GM23338 (cell line): ENCODE data around the gene LRMDA. TPM values are rescaled to one million over a fixed set of nuclear protein-coding genes. Genes with fewer than 3 reads are reported as not detected.

Source experiments
- ATAC-seq: fragments of 200-7000 bp; cut with Tn5 transposase; 3 replicates; pipeline ENCODE4 v1.9.1; 2020
- DNase-seq: peaks from one replicate; pipeline ENCODE4 v3.0.0-alpha.2; 2015; ENCODE audit warnings: low spot score
- H2AFZ ChIP-seq: fragments of 200-600 bp; sonication (generic); 2 replicates; pipeline ENCODE4 v1.8.0; 2016; ENCODE audit warnings: antibody characterized with exemption, mild to moderate bottlenecking, moderate library complexity
- H3F3A ChIP-seq: fragments of 200-600 bp; sonication (generic); replicated peaks from 2 replicates; pipeline ENCODE4 v1.8.0; 2017; ENCODE audit warnings: antibody characterized with exemption, mixed run types, low read depth
- H3K27ac ChIP-seq: fragments of 200-600 bp; sonication (generic); 2 replicates; pipeline ENCODE4 v1.6.1; 2016; ENCODE audit warnings: low read depth
- H3K27me3 ChIP-seq: fragments of 200-600 bp; sonication (generic); 2 replicates; pipeline ENCODE4 v1.8.0; 2016; ENCODE audit warnings: mild to moderate bottlenecking, mixed run types, moderate library complexity; ENCODE audit not compliant: insufficient read depth
- H3K36me3 ChIP-seq: fragments of 200-600 bp; sonication (generic); 2 replicates; pipeline ENCODE4 v1.8.0; 2016; ENCODE audit warnings: mild to moderate bottlenecking; ENCODE audit not compliant: insufficient read depth
- H3K4me1 ChIP-seq: fragments of 200-600 bp; sonication (generic); 2 replicates; pipeline ENCODE4 v1.8.0; 2016; ENCODE audit warnings: mild to moderate bottlenecking, moderate library complexity; ENCODE audit not compliant: insufficient read depth
- H3K4me2 ChIP-seq: fragments of 200-600 bp; sonication (generic); 2 replicates; pipeline ENCODE4 v1.7.1; 2017; ENCODE audit warnings: mixed run types
- H3K4me3 ChIP-seq: fragments of 200-600 bp; sonication (generic); 2 replicates; pipeline ENCODE4 v1.6.1; 2016; ENCODE audit warnings: mixed run types
- H3K79me2 ChIP-seq: fragments of 200-600 bp; sonication (generic); replicated peaks from 2 replicates; pipeline ENCODE4 v1.8.0; 2017; ENCODE audit warnings: mild to moderate bottlenecking; ENCODE audit not compliant: insufficient read depth
- H3K9me2 ChIP-seq: fragments of 200-600 bp; sonication (generic); 2 replicates; pipeline ENCODE4 v1.8.0; 2017; ENCODE audit not compliant: insufficient read depth
- H4K20me1 ChIP-seq: fragments of 200-600 bp; sonication (generic); replicated peaks from 2 replicates; pipeline ENCODE4 v1.8.0; 2017; ENCODE audit warnings: mild to moderate bottlenecking; ENCODE audit not compliant: insufficient read depth
- H3K27ac Mint-ChIP-seq: 2 replicates; pipeline ENCODE4 v1.8.0; 2020; ENCODE audit warnings: inconsistent platforms, mild to moderate bottlenecking, moderate library complexity, mixed read lengths
- H3K27me3 Mint-ChIP-seq: 3 replicates; pipeline ENCODE4 v1.8.0; 2022; ENCODE audit warnings: low read depth, mild to moderate bottlenecking, moderate library complexity, mixed read lengths, inconsistent platforms; ENCODE audit not compliant: insufficient read depth, poor library complexity
- H3K36me3 Mint-ChIP-seq: 3 replicates; pipeline ENCODE4 v1.8.0; 2021; ENCODE audit warnings: low read depth, mild to moderate bottlenecking, inconsistent platforms, moderate library complexity, mixed read lengths
- H3K4me1 Mint-ChIP-seq: 3 replicates; pipeline ENCODE4 v1.8.0; 2020; ENCODE audit warnings: mild to moderate bottlenecking, inconsistent platforms, mixed read lengths
- H3K4me3 Mint-ChIP-seq: 3 replicates; pipeline ENCODE4 v1.8.0; 2021; ENCODE audit warnings: moderate library complexity, mild to moderate bottlenecking, inconsistent platforms, mixed read lengths
- H3K9me3 Mint-ChIP-seq: 3 replicates; pipeline ENCODE4 v1.8.0; 2020; ENCODE audit warnings: moderate library complexity, mild to moderate bottlenecking, inconsistent platforms, mixed read lengths
- CREB1 ChIP-seq: fragments of 250-450 bp; sonication (Bioruptor Pico); IDR thresholded peaks from 2 replicates; pipeline ENCODE4 v1.5.0; 2020; ENCODE audit warnings: low read depth, mild to moderate bottlenecking, moderate library complexity
- EZH2 ChIP-seq: fragments of 200-600 bp; sonication (generic); IDR thresholded peaks from one replicate; pipeline ENCODE4 v1.8.0; 2017; ENCODE audit warnings: antibody characterized with exemption, mild to moderate bottlenecking, low read depth; ENCODE audit not compliant: unreplicated experiment
- EZH2phosphoT487 ChIP-seq: fragments of 200-600 bp; sonication (generic); IDR thresholded peaks from one replicate; pipeline ENCODE4 v1.8.1; 2018; ENCODE audit warnings: antibody characterized with exemption; ENCODE audit not compliant: unreplicated experiment
- NANOG ChIP-seq: IDR thresholded peaks from 2 replicates; pipeline ENCODE4 v1.6.1; 2016; ENCODE audit warnings: antibody characterized with exemption, borderline replicate concordance
- POLR2AphosphoS5 ChIP-seq: IDR thresholded peaks from 2 replicates; pipeline ENCODE4 v1.6.1; 2016; ENCODE audit warnings: antibody characterized with exemption, low read depth
- STAT1 ChIP-seq: IDR thresholded peaks from one replicate; pipeline ENCODE4 v1.6.1; 2016; ENCODE audit warnings: antibody characterized with exemption; ENCODE audit not compliant: unreplicated experiment
- ZNF114 ChIP-seq: fragments of 250-450 bp; sonication (Bioruptor Pico); IDR thresholded peaks from 2 replicates; pipeline ENCODE4 v1.5.0; 2020; ENCODE audit warnings: mild to moderate bottlenecking, moderate library complexity
- ZNF331 ChIP-seq: fragments of 250-450 bp; sonication (Bioruptor Pico); IDR thresholded peaks from 2 replicates; pipeline ENCODE4 v1.5.0; 2020; ENCODE audit warnings: low read depth, mild to moderate bottlenecking, moderate library complexity
- polyA plus RNA-seq: library from polyadenylated mRNA; unstranded; fragments of >200 nt; fragmentation: Nextera tagmentation; extraction: Ambion mirVana; gene quantifications from 2 replicates; pipeline ENCODE4 v1.2.1, GENCODE V29; 2016
- total RNA-seq: library from RNA; depleted of rRNA; stranded (reverse); fragments of >200 nt; shearing (Covaris generic); gene quantifications from 2 replicates; pipeline ENCODE4 v1.2.3, GENCODE V29; 2014
- TF ChIP-seq, protein P1 (sequence below): IDR thresholded peaks from one replicate; pipeline ENCODE4 v1.6.1; 2018; ENCODE audit warnings: antibody characterized with exemption; ENCODE audit not compliant: unreplicated experiment
- TF ChIP-seq, protein P2 (sequence below): IDR thresholded peaks from 2 replicates; pipeline ENCODE4 v1.6.1; 2016; ENCODE audit warnings: antibody characterized with exemption
- TF ChIP-seq, protein P3 (sequence below), 2 experiments: fragments of 200-600 bp in 1 of 2; sonication (generic) in 1 of 2; conservative IDR thresholded peaks; 2 replicates each; pipeline versions ENCODE4 v1.5.1 to v1.6.1; 2016 to 2017; ENCODE audit warnings: antibody characterized with exemption in 2 of 2, low read depth in 2 of 2, mild to moderate bottlenecking in 2 of 2, moderate library complexity in 1 of 2

LRMDA gene
- total and polyA plus RNA-seq, 2 experiments from 2014 or later, result 0.90 to 1.8 TPM

DNA sequence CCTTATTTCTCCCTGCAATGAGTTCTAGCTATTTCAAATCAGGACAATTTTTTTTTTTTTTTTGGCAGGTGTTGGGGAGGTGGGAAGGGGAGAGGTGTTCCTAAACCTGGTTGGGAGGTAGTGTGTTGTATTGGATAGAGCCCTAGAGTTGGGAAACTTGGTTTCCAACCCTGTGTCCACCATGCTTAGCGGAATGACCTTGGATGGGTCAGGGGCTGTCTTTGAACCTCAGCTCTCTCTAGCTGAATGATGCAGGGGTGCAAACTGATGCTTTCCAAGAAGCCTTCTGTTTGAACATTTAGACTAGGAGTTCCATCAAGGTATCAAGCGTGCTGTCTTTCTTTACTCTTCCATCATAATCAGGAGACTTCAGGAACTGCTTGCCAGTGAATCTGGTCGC lies 332.2 kb downstream of the LRMDA start (continued):
- TF ChIP-seq, protein P1, sequence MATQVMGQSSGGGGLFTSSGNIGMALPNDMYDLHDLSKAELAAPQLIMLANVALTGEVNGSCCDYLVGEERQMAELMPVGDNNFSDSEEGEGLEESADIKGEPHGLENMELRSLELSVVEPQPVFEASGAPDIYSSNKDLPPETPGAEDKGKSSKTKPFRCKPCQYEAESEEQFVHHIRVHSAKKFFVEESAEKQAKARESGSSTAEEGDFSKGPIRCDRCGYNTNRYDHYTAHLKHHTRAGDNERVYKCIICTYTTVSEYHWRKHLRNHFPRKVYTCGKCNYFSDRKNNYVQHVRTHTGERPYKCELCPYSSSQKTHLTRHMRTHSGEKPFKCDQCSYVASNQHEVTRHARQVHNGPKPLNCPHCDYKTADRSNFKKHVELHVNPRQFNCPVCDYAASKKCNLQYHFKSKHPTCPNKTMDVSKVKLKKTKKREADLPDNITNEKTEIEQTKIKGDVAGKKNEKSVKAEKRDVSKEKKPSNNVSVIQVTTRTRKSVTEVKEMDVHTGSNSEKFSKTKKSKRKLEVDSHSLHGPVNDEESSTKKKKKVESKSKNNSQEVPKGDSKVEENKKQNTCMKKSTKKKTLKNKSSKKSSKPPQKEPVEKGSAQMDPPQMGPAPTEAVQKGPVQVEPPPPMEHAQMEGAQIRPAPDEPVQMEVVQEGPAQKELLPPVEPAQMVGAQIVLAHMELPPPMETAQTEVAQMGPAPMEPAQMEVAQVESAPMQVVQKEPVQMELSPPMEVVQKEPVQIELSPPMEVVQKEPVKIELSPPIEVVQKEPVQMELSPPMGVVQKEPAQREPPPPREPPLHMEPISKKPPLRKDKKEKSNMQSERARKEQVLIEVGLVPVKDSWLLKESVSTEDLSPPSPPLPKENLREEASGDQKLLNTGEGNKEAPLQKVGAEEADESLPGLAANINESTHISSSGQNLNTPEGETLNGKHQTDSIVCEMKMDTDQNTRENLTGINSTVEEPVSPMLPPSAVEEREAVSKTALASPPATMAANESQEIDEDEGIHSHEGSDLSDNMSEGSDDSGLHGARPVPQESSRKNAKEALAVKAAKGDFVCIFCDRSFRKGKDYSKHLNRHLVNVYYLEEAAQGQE, result no peak
- TF ChIP-seq POLR2AphosphoS5 (no peak), EZH2 (no peak), CREB1 (no peak), STAT1 (no peak), ZNF114 (CRISPR knock-in tag) (no peak)
- TF ChIP-seq, protein P2, sequence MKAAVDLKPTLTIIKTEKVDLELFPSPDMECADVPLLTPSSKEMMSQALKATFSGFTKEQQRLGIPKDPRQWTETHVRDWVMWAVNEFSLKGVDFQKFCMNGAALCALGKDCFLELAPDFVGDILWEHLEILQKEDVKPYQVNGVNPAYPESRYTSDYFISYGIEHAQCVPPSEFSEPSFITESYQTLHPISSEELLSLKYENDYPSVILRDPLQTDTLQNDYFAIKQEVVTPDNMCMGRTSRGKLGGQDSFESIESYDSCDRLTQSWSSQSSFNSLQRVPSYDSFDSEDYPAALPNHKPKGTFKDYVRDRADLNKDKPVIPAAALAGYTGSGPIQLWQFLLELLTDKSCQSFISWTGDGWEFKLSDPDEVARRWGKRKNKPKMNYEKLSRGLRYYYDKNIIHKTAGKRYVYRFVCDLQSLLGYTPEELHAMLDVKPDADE, result no peak

DNA sequence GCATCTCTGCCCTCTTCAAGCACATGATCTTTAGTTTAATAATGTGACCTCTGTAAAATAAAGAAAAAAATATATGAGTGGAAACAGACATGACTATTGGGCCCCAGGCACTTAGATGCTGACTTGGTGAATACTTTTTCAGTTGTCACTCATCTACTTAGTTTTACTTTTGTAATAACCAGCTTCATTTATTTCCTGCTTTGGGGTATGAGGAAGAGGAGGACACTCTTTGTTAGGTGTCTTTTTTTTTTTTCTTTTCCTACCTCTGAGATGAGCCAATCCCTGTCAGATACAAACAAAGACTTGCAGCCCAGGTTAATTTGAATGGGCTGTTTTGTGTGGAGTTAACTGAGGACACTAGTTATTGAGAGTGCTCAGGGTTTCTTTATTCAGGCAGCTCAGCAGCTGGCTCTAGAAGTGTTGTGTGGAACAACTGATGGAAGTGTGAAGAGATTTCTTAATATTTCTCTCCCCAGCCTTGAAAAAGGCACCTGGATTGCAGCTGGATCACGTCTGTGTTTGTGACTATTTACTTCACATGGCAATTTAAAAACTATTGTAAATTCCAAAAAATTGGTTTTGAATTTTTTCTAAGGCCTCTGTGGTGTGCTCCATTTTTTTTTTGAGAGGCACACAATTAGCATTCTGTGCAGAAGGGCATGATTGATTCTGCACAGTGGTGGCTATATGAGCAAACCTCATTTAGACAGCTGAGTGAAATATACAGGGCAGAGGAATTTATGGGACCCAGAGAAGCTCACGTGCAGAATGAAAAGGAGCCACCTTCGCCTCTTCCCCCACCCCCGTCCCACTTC lies 333.8 kb downstream of the LRMDA start:
- Histone ChIP-seq H4K20me1 (no peaks in the 10 kb centered on the region), H3K4me3 (no peak overlapping the region), H3K27ac (no peak overlapping the region), H3K4me2 (0 out of 2 replicates have a peak overlapping the region, but pooled peaks have one; percentile 20), H3K4me1 (0 out of 2 replicates have a peak, but pooled peaks cover 5% of the 10 kb centered on the region), H3K79me2 (no peaks in the 10 kb centered on the region), H3K9me2 (0 out of 2 replicates have a peak, but pooled peaks cover 1% of the 10 kb centered on the region), H2AFZ (peak overlapping the region; percentile 83), H3K36me3 (no peaks in the 10 kb centered on the region; the same call in 1 of the 2 replicates), H3K27me3 (no peaks in the 10 kb centered on the region), H3F3A (no peaks in the 10 kb centered on the region)
- H3K36me3 Mint-ChIP-seq, result no peaks in the 10 kb centered on the region
- ATAC-seq (peak; percentile 85), DNase-seq (no peak)
- H3K4me1 Mint-ChIP-seq, result peaks cover 14% of the 10 kb centered on the region; the same call in 2 of the 3 replicates
- no peak overlapping the region for H3K27ac Mint-ChIP-seq
- no peaks in the 10 kb centered on the region for H3K27me3 Mint-ChIP-seq
- H3K4me3 Mint-ChIP-seq, result no peak overlapping the region
- H3K9me3 Mint-ChIP-seq, result no peaks in the 10 kb centered on the region
- TF ChIP-seq ZNF114 (CRISPR knock-in tag), result no peak
- TF ChIP-seq POLR2AphosphoS5, result no peak
- no peak for TF ChIP-seq NANOG
- TF ChIP-seq EZH2phosphoT487, result no peak
- TF ChIP-seq, protein P3, sequence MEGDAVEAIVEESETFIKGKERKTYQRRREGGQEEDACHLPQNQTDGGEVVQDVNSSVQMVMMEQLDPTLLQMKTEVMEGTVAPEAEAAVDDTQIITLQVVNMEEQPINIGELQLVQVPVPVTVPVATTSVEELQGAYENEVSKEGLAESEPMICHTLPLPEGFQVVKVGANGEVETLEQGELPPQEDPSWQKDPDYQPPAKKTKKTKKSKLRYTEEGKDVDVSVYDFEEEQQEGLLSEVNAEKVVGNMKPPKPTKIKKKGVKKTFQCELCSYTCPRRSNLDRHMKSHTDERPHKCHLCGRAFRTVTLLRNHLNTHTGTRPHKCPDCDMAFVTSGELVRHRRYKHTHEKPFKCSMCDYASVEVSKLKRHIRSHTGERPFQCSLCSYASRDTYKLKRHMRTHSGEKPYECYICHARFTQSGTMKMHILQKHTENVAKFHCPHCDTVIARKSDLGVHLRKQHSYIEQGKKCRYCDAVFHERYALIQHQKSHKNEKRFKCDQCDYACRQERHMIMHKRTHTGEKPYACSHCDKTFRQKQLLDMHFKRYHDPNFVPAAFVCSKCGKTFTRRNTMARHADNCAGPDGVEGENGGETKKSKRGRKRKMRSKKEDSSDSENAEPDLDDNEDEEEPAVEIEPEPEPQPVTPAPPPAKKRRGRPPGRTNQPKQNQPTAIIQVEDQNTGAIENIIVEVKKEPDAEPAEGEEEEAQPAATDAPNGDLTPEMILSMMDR (conservative IDR thresholded peaks at IDR 0.05; ENCODE audit: low read depth in 2 of 2), result no peak
- no peak for TF ChIP-seq CREB1
- TF ChIP-seq ZNF331, result no peak
- TF ChIP-seq EZH2, result no peak
